DOHH2 (cell line): ENCODE data around the gene ADGRG6.
"Not testable (repeated sequence)": the region's sequence is repeated elsewhere in the genome, so short reads cannot be mapped to it uniquely, and the experiment has no call there.

Experiments used
- H3F3A ChIP-seq: fragments of 200-600 bp; sonication (generic), shearing (Covaris generic); 2 replicates; pipeline ENCODE4 v1.6.0; 2016; ENCODE audit warnings: antibody characterized with exemption, mild to moderate bottlenecking; ENCODE audit not compliant: control insufficient read depth, insufficient read depth
- H3K27ac ChIP-seq: fragments of 200-600 bp; sonication (generic); 2 replicates; pipeline ENCODE4 v1.5.1; 2014; ENCODE audit warnings: low read depth, mild to moderate bottlenecking, low read length, moderate library complexity
- H3K27me3 ChIP-seq: fragments of 200-600 bp; sonication (generic); 2 replicates; pipeline ENCODE4 v1.6.1; 2014; ENCODE audit warnings: mild to moderate bottlenecking, low read length, mixed read lengths; ENCODE audit not compliant: control insufficient read depth
- H3K36me3 ChIP-seq: fragments of 200-600 bp; sonication (generic); 2 replicates; pipeline ENCODE4 v1.6.1; 2014; ENCODE audit warnings: mild to moderate bottlenecking, low read length, moderate library complexity, mixed read lengths; ENCODE audit not compliant: control insufficient read depth
- H3K4me1 ChIP-seq: fragments of 200-600 bp; sonication (generic); 2 replicates; pipeline ENCODE4 v1.6.1; 2014; ENCODE audit warnings: mild to moderate bottlenecking, low read length, mixed read lengths; ENCODE audit not compliant: control insufficient read depth
- H3K4me2 ChIP-seq: fragments of 200-600 bp; sonication (generic); 2 replicates; pipeline ENCODE4 v1.6.0; 2014; ENCODE audit warnings: mild to moderate bottlenecking, low read length, moderate library complexity
- H3K4me3 ChIP-seq: fragments of 200-600 bp; sonication (generic); 2 replicates; pipeline ENCODE4 v1.5.1; 2014; ENCODE audit warnings: mild to moderate bottlenecking, low read length, mixed read lengths
- H3K79me2 ChIP-seq: fragments of 200-600 bp; sonication (generic); 2 replicates; pipeline ENCODE4 v1.6.1; 2014; ENCODE audit warnings: mild to moderate bottlenecking, low read length, mixed read lengths; ENCODE audit not compliant: control insufficient read depth
- H3K9me2 ChIP-seq: fragments of 200-600 bp; sonication (generic); replicated peaks from 2 replicates; pipeline ENCODE4 v1.6.1; 2014; ENCODE audit warnings: mild to moderate bottlenecking, low read length, mixed read lengths; ENCODE audit not compliant: control insufficient read depth
- H3K9me3 ChIP-seq: fragments of 200-600 bp; sonication (generic); 2 replicates; pipeline ENCODE4 v1.6.1; 2014; ENCODE audit warnings: antibody characterized with exemption, low read length, mixed read lengths; ENCODE audit not compliant: control insufficient read depth, insufficient read depth
- H4K20me1 ChIP-seq: fragments of 200-600 bp; sonication (generic); 2 replicates; pipeline ENCODE4 v1.6.0; 2014; ENCODE audit warnings: low read depth, mild to moderate bottlenecking, antibody characterized with exemption, low read length, moderate library complexity; ENCODE audit not compliant: control insufficient read depth, insufficient read depth
- EZH2phosphoT487 ChIP-seq: fragments of 200-600 bp; sonication (generic); IDR thresholded peaks from 2 replicates; pipeline ENCODE4 v1.6.1; 2017; ENCODE audit warnings: borderline replicate concordance, mild to moderate bottlenecking, antibody characterized with exemption, low read length, moderate library complexity, mixed read lengths
- TF ChIP-seq, protein P1 (sequence below): fragments of 200-600 bp; sonication (generic); IDR thresholded peaks from one replicate; pipeline ENCODE4 v1.5.1; 2014; ENCODE audit warnings: antibody characterized with exemption, mild to moderate bottlenecking, low read depth, low read length; ENCODE audit not compliant: poor library complexity, severe bottlenecking

The ADGRG6 gene

GRCh38 chr6:142280265-142280664 is 21.5 kb upstream of the ADGRG6 start:
- Histone ChIP-seq H3K9me3 (no peaks in the 10 kb centered on the region), H3K4me2 (no peak overlapping the region), H3K4me1 (no peaks in the 10 kb centered on the region), H3F3A (no peaks in the 10 kb centered on the region), H3K36me3 (no peaks in the 10 kb centered on the region), H3K27ac (no peak overlapping the region), H3K79me2 (no peaks in the 10 kb centered on the region), H3K4me3 (no peak overlapping the region), H3K9me2 (no peaks in the 10 kb centered on the region), H4K20me1 (no peaks in the 10 kb centered on the region), H3K27me3 (no peaks in the 10 kb centered on the region)
- no peak for TF ChIP-seq EZH2phosphoT487
- TF ChIP-seq, protein P1, sequence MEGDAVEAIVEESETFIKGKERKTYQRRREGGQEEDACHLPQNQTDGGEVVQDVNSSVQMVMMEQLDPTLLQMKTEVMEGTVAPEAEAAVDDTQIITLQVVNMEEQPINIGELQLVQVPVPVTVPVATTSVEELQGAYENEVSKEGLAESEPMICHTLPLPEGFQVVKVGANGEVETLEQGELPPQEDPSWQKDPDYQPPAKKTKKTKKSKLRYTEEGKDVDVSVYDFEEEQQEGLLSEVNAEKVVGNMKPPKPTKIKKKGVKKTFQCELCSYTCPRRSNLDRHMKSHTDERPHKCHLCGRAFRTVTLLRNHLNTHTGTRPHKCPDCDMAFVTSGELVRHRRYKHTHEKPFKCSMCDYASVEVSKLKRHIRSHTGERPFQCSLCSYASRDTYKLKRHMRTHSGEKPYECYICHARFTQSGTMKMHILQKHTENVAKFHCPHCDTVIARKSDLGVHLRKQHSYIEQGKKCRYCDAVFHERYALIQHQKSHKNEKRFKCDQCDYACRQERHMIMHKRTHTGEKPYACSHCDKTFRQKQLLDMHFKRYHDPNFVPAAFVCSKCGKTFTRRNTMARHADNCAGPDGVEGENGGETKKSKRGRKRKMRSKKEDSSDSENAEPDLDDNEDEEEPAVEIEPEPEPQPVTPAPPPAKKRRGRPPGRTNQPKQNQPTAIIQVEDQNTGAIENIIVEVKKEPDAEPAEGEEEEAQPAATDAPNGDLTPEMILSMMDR, result no peak

DNA sequence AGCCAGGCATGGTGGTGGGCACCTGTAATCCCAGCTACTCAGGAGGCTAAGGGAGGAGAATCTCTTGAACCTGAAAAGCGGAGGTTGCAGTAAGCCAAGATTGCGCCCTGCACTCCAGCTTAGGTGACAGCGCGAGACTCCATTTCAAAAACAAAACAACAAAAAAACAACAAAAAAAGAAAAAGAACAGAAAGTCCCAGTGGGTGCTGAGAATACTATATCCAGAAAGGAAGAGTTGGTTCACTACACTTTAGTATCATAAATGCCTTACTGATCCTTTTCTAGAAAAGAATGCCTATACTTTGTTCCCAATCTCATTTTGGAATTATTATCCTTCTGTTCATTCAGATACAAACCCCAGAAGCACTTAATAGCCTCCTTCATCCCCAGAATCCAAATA is 20.9 kb upstream of the ADGRG6 start:
- Histone ChIP-seq H3K27ac (no peak overlapping the region), H3K79me2 (no peaks in the 10 kb centered on the region), H4K20me1 (no peaks in the 10 kb centered on the region), H3F3A (no peaks in the 10 kb centered on the region), H3K9me2 (no peaks in the 10 kb centered on the region), H3K4me2 (no peak overlapping the region), H3K27me3 (no peaks in the 10 kb centered on the region), H3K4me3 (no peak overlapping the region), H3K9me3 (no peaks in the 10 kb centered on the region), H3K4me1 (no peaks in the 10 kb centered on the region), H3K36me3 (no peaks in the 10 kb centered on the region)
- no peak for TF ChIP-seq EZH2phosphoT487
- TF ChIP-seq, protein P1, result no peak

GRCh38 chr6:142283138-142283537 is 18.7 kb upstream of the ADGRG6 start:
- not testable (repeated sequence) for H3K4me1 ChIP-seq, H4K20me1 ChIP-seq, H3K4me2 ChIP-seq, H3K79me2 ChIP-seq, H3K27ac ChIP-seq, H3K9me2 ChIP-seq, H3K27me3 ChIP-seq, H3K36me3 ChIP-seq, H3F3A ChIP-seq, H3K9me3 ChIP-seq, H3K4me3 ChIP-seq

- H3F3A ChIP-seq, result no peaks in the 10 kb centered on the region
- H3K9me2 ChIP-seq, result no peaks in the 10 kb centered on the region
- no peak overlapping the region for H3K4me2 ChIP-seq
- no peaks in the 10 kb centered on the region for H3K79me2 ChIP-seq
- H4K20me1 ChIP-seq, result no peaks in the 10 kb centered on the region
- no peaks in the 10 kb centered on the region for H3K36me3 ChIP-seq
- no peak for TF ChIP-seq EZH2phosphoT487
- TF ChIP-seq, protein P1, result no peak
- H3K9me3 ChIP-seq, result no peaks in the 10 kb centered on the region
- no peak overlapping the region for H3K27ac ChIP-seq
- H3K4me1 ChIP-seq, result no peaks in the 10 kb centered on the region
- no peak overlapping the region for H3K4me3 ChIP-seq
- H3K27me3 ChIP-seq, result no peaks in the 10 kb centered on the region
Observed at GRCh38 chr6:142284419-142284818, 17.4 kb upstream of the ADGRG6 start.
